NCI-H524 treated with DMSO at 0.1 percent for 48 hours (cell line): Measurements from ENCODE around the gene SCOC.
"Not testable (repeated sequence)": the region's sequence is repeated elsewhere in the genome, so short reads cannot be mapped to it uniquely, and the experiment has no call there.

ENCODE experiments used
- DNase-seq: peaks from one replicate; lab custom pipeline; 2025; lab: John Stamatoyannopoulos, UW

The SCOC gene

DNA sequence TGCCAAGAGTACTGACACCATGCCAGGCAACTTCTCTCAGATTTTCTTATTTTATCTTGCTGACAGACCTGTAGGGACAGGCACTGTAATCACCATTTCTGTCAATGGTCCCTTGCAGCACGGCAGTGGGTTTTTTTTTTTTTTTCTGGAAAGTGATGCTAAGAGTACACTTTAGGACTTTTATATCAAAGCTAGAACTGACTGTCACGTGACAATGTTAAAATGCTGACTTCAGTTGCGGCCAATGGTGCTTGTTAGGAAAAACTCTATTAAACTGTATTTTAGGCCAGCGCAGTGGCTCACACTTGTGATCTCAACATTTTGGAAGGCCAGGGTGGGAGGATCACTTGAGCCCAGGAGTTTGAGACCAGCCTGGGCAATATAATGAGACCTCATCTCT, 12.3 kb upstream of the SCOC start:
- DNase-seq = no peak

DNA sequence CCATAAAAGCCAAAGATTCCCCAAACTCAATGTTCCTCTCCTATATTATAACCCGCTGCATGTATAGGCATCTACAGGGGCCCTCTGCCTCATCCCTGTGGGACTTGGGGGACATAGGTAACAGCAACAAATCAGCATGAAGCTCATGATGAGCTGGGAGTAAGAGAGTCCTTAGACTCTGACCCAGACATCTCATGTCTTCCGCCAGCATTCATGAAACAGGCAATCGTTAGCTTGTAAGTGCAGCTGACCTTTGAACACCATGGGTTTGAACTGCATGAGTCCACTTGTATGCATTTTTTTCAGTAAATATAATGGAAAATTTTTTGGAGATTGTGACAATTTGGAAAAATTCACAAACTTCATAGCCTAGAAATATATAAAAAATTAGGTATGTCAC, 10.4 kb upstream of the SCOC start:
- DNase-seq = no peak

DNA sequence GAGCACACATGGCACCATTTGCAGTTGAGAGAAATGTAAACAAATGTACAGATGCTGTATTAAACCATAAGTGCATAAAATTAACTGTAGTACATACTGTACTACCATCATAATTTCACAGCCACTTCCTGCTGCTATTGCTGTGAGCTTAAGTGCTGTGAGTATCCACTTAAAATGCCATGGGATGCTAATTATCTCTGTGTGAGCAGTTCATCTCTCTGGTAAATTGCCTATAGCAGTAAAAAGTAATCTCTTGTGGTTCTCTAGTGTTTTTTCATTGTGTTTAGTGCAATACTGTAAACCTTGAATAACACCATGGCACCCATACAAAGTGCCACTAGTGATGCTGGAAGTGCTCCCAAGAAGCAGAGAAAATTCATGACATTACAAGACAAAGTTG, 9.9 kb upstream of the SCOC start:
- DNase-seq = peak; percentile 25

DNA sequence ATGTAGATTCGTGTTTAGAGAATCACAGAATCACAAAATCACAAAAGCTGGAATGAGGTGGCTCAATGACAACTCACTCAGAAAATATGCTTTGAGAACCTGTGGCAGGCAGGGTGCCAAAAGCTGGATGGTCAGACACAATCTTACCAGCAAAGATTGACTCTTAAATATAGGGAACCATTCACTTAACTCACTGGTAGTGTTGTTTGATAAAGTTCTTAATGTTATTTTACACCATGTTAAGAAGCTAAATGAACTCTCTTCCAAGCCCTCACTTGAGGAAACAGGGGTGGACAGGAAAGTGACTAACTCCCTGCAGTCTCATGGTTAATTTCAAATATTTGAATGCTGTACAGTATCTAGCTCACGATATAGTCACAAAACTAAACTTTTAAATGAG, 5.7 kb upstream of the SCOC start:
- no peak for DNase-seq

DNA sequence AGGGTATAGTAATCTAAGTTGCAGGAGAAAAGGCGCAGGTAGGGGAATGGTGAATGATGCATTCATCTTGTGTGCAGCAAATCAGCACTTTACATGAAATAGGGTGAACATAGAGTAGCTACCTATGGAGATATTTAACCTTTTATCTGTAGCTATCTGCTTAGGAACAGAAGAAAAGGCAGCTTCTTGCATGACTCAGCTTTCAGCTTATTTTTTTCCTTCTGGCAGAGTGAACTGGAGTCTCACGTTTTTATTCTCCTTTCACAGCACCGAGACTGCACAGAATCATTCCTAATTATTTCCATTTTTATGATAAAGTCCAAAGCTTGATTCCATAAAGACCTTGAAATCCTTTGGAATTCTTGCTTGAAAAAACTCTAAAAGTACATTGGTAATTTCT, 4.8 kb upstream of the SCOC start:
- no peak for DNase-seq

DNA sequence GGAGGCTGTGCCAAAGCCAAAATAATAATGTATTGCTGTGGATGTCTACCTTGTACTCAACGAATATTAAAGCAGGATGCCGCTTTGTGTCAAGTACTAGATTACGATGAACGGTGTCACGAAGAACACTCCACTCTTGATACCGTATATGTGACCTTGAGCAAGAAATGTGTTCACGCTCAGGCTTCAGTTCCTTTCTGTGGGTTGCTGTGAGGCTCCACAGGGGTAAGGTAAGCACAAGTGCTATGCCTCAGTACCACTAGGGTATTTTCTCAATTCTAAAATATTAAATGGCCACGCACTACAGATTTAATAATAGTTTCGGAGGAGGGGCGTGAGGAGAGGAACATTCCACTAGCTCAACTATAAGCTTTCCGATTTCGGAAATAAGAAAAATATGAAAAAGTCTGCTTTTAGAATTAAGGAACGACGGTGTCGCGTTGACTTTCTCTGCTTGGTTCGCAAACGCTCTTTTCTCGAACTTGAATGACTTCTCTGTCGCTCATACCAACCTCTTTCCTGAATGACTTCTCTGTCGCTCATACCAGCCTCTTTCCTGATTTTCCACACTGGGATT, 607 bp upstream of the SCOC start:
- no peak for DNase-seq

DNA sequence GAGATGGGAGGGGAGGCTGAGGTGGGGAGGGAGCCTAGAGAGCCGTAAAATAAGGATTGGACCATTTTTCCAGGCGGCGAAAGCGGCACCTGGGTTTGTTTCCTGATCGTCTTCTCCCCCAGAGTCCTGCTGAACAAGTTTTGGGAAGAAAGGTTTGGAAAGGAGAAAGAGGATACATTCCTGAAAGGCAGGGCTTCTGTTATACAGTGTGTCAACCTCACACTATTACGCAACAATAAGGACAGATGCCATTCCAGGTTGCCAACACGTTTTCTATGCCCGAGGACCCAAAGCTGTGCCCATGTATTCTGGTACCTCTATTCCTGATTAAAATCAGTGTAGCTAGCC, 658 bp downstream of the SCOC start:
- no peak for DNase-seq

DNA sequence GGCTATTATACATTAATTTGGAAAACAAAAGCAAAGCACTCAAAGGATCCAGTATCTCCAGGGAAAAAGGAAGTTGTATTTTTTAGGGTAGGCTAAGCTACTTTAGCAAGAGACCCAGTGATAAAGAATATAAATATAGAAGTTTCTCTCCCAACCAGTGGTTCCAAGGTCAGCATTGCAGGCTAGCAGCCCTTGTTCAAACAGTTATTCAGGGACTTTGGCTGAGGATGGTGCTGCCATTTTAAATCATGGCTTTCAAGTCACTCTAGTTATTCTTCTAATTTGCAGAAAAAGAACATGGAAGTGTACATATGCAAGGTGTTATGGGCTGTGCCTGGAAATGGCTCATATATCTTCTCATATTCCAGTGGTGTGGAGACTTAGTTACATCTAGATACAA, 9.3 kb downstream of the SCOC start:
- no peak for DNase-seq

DNA sequence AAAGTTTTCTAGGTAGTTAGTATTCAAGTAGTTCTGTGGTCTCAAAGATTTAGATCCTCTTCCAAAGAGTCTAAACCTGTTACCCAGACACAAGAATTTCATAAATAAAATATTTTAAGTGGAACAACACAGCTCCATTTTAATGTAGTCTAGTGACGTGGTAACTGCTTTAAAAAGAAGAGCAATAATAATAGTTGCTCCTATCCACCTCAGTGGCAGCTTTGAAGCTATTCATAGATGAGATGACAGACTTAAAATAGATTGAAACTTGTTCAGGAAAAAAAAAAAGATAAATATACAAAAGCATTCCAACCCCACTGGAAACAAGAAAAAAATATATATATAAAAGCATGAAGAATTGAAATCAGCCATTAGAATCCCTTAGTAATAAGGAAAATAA, 14.6 kb downstream of the SCOC start:
- no peak for DNase-seq

DNA sequence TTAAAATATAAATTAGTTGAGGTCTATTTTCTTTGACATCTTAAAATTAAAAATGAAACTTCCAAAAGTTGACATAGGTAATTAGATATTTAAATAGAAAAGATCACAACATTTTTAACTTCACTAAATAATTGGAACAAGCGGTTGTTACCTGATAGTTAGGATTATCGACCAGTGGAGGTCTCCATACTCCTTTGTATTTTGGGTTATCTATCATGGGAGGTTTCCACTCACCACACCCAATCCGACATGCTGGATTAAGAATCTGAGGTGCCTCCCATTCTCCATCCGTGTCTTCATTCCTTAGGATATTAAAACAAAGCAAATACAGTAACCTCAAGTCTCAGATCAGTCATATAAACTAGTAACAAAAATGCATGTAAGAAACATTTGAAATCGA, 22.2 kb downstream of the SCOC start:
- no peak for DNase-seq

DNA sequence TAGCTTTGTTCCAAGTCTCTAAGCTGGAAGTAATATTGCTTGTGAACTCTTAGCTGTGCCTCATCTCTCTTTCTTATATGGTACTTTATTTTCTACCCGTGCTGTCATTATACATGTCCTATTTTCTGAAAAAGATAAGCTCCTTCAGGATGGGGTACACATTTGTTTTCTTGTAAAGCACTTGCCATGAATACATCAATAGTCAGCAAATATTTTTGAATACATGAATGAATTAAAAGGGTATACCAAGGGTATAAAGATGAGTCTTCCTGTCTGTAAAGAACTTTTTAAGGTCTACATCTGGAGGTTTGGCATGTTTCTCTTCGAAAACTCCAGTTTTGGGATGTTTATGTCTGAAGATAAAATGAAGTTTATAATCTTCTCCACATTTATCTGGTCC, 26.7 kb downstream of the SCOC start:
- no peak for DNase-seq

DNA sequence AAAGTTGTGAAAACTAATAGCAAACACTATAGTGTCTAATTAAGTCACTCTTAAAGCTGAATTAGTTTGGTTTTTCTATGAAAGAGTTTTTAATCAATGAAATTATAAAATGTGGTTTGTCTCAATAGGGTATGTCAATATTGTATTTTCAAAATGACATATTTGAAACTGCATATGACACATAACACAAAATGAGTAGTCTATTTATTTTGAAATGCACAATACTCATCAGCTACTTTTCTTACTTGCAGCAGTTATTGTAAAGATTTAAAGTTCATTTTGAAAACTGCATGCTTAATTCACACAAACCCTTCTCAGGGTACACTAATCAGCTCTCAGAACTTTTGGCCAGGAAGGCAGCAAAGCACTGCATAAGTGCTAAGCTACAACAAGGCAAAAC, 32.8 kb downstream of the SCOC start:
- no peak for DNase-seq

DNA sequence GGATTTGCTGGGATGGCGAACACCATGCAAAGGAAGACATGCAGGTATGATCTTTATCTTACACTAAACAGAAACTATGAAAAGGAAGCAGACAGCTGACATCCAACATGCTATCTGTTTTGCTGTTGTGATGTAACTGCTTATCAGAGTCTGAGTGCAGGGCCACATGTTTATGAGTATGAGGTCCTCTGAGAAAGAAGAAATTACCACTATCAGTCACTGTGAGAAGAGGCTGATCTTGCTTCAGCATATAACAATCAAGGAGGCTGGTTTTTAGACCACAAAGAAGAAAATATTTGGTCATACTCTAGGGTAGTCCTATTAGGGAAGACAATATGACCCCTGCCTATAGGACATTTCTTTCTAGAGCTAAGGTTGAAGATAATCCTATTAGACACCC, 35.5 kb downstream of the SCOC start:
- no peak for DNase-seq

DNA sequence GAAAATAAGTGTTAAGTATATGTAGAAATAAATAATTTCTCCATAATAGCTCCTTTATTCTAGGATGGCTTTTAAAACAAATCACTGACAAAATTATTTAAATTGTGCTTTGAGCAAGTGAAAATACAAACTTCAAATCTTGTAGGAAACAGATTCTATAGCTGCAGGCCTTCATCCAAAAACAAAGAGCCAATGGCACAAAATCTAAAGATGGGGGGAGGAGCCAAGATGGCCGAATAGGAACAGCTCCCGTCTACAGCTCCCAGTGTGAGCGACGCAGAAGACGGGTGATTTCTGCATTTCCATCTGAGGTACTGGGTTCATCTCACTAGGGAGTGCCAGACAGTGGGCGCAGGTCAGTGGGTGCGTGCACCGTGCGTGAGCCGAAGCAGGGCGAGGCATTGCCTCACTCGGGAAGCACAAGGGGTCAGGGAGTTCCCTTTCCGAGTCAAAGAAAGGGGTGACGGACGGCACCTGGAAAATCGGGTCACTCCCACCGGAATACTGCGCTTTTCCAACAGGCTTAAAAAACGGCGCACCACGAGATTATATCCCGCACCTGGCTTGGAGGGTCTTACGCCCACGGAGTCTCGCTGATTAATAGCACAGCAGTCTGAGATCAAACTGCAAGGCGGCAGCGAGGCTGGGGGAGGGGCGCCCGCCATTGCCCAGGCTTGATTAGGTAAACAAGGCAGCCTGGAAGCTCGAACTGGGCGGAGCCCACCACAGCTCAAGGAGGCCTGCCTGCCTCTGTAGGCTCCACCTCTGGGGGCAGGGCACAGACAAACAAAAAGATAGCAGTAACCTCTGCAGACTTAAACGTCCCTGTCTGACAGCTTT, 39.9 kb downstream of the SCOC start:
- DNase-seq = not testable (repeated sequence)

DNA sequence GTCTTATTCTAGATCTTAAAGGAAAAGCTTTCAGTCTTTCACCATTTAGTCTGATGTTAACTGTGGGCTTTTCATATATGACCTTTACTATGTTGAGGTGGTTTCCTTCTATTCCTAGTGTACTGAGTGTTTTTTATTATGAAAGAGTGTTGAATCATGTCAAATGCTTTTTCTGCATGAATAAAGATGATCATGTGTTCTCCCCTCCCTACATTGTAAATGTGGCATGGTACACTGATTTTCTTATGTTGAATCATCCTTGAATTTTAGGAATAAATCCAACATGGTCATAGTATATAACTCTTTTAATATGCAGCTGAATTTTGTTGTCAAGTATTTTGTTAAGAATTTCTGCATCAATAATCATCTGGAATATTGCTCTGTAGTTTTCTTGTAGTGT, 49.7 kb downstream of the SCOC start:
- no peak for DNase-seq

DNA sequence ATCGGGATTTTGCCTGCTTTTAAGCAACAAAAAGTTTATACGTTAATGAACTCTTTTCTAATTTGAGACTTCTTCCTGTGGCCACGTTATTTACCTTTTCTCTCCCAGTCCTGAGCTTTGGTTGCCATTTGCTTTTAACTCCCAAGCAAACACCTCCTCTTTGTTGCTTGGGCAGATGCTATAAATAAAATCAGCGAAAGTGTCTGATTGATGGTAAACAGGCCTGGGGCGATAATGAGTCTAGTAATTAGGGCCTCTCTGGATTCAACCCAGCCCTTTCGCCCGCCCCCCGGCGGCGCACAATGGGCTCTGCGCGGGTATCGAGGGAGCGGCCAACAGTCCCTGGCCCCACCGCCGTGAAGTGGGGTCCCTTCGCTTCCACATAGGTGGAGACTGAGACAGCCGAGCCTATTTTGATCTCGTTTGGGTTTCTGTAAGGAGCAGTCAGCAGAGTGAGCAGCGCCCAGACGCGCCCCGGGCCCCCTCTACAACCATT, 53.2 kb downstream of the SCOC start:
- no peak for DNase-seq

DNA sequence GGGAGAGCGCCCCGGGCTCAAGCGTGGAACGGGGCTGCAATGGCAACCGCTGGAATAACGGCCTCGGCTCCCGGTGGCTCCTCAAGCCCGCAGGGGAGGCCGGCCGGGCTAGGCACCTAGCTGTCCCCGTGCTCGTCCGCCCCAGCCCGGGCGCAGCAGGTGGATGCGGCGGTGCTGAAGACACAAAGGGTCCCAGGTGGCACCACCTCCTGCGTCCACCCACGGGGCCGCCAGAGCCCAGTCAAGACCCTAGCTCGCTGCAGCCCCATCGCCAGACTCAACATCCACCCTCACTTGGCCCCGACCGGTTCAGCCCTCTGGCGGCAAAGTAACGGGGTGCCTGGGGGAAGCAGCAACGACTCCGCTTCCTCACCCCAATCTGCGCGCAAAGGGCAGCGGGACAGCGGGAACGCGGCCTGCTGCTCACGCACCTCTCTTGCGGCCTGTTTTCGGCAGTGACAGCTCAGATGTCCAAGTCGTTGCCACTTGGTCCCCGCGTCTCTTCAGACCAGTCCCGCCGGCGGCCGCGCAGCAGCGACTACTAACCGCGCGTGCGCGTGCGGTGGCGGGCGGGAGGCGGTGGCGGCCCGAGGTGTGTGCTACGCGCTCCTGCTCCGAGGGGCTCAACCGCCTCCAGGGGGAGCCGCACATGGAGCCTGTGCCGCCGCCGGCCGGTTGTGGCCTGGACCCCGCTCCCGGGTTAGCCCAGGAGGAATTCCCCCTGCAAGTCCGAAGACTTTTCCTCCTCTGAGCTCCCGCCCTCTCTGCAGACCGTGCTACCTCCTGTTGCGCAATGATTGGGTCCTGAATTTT, 53.9 kb downstream of the SCOC start, which contains the start of gene CLGN:
Gene CLGN, minus strand, starts transcription at position 543 of the 813 bp plus-strand sequence. CDS start 14,570 bp downstream, outside the sequence.
- peak; percentile 26 for DNase-seq

DNA sequence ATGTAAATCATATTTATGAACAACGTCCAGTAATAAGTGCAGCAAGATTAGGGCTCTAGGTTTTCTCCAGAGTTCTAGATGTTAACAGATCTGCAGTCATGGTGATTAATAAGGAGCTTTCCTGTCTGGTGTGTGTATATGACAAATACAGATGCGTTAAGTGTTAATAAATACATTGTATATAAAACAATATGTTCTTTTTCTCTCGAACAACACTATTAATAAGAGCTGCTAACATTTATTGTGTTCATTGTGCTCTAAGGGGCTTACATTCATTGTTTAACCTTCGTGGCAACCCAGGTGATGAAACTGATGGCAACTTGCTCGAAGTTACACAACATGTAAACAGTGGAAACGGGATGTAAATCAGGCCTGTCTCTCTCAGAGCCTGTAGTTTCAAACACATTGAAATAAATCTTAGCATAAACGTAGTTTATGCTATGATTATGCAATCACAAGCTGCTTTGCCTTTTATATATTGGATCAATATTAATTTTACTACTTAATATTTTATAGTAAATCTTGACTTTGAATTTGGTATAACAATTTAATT, 54.5 kb downstream of the SCOC start:
- DNase-seq = no peak
